ENCODE results near the gene SEC14L5. TPM values are rescaled to one million over a fixed set of nuclear protein-coding genes. Genes with fewer than 3 reads are reported as not detected.

Gene SEC14L5
- total and polyA plus RNA-seq, 2 of the 4 experiments (the other 2 are of a cell fraction), result 0.07 TPM; not detected in 1

DNA sequence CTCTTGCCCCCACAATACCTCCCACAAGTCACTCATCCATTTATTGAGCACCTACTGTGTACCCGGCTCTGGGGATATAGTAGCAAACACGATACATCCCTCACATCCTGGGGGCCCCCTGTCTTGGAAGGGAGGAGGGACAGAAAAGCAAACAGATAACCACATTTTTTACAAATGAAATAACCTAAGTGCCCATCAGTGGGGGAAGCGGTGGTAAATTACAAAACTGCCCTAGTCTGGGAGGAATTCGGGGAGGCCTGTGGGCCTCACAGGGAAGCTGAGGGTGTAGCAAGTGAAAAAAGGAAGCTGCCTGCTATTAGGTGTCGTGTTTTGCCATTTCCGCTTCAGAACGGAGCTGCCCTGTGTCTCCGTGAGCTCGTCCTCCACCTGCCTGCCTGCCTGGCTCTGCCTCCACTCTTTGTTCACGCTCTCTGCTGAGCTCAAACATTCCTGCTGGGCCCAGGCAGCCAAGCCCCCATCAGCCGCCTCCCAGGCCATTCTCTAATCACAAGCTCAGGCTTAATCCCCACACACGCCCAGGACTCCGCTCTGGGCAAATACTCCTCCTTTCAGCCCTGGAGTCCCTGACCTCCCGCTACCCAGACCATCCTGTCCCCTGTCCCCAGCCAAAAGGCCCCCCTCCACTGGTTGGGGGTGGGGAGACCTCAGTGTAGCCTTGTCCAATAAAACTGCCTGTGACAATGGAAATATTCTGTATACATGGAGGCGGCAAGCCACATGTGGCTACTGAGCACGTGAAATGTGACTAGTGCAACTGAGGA is 10.2 kb upstream of the SEC14L5 start:
- no peaks in the 10 kb centered on the region for H3K27me3 ChIP-seq (ENCODE audit: control insufficient read depth, insufficient read depth, low read length)
- no peaks in the 10 kb centered on the region for H3K9me3 ChIP-seq (ENCODE audit: control insufficient read depth, insufficient read depth, low read length)
- H3K27ac ChIP-seq (ENCODE audit: insufficient read depth, low read length), result no peak overlapping the region; the same call in 1 of the 2 replicates
- H3K79me1 ChIP-seq (ENCODE audit: low read depth in 1 of 2, low read length in 2 of 2), result no peaks in the 10 kb centered on the region
- no peak overlapping the region for H2AK5ac ChIP-seq (ENCODE audit: low read depth, low read length)
- H2AFZ ChIP-seq (replicated peaks; ENCODE audit: low read length, poor library complexity), result peak overlapping the region; percentile 64
- no peak overlapping the region for H3K56ac ChIP-seq (ENCODE audit: extremely low read depth, insufficient read depth, low read length)
- no peak overlapping the region for H4K5ac ChIP-seq (ENCODE audit: low read depth, low read length)
- ChIA-PET POLR2A (ENCODE audit: unreplicated experiment) (interaction anchor here (1.0 kb wide), 1 partner anchor 460 kb away, joined by 6 read pairs; no protein-coding TSS in a partner anchor), CTCF (no interaction called here)
- H3K14ac ChIP-seq (replicated peaks; ENCODE audit: low read depth, low read length), result no peak overlapping the region
- 0 out of 2 replicates have a peak overlapping the region, but pooled peaks have one; percentile 16 for H4K91ac ChIP-seq (ENCODE audit: insufficient read depth, low read depth, low read length)
- dilution Hi-C loops (cut with HindIII; ENCODE audit: low sequenced_read_pairs, unreplicated experiment) (no loop called here), intact Hi-C loops (cut with micrococcal nuclease) (loop anchor here (2.0 kb wide), 2 partner anchors 55 to 179 kb away; no protein-coding TSS in a partner anchor), in situ Hi-C loops (cut with MboI; ENCODE audit: low sequenced_read_pairs) (loop anchor here (10.0 kb wide), 1 partner anchor 63 kb away; no protein-coding TSS in a partner anchor)
- peak overlapping the region; percentile 58 for H2BK120ac ChIP-seq (ENCODE audit: low read depth, low read length)
- WGBS, 2 experiments (ENCODE audit: extremely low coverage in 2 of 2, insufficient read length in 1 of 2), result 66% methylated on average over 6 of the region's 16 CpGs; no CpG with 5 or more reads in 1 of the 2 experiments
- H4K20me1 ChIP-seq (ENCODE audit: insufficient read depth, low read length), result 0 out of 2 replicates have a peak, but pooled peaks cover 3% of the 10 kb centered on the region
- H3K4me3 ChIP-seq (ENCODE audit: insufficient read depth, low read depth, low read length), result no peak overlapping the region
- H3K9ac ChIP-seq (ENCODE audit: low read depth, low read length), result no peak overlapping the region
- DNase-seq (no peak), ATAC-seq (ENCODE audit: low read depth) (no peak)
- no peak overlapping the region for H3K4me2 ChIP-seq (ENCODE audit: low read depth, low read length)
- H2BK20ac ChIP-seq (ENCODE audit: low read depth, low read length), result peak overlapping the region; percentile 56
- H3K4me1 ChIP-seq (ENCODE audit: control insufficient read depth, insufficient read depth, low read length), result peaks cover 22% of the 10 kb centered on the region
- no peaks in the 10 kb centered on the region for H3K36me3 ChIP-seq (ENCODE audit: control insufficient read depth, insufficient read depth, low read length)
- H2AK9ac ChIP-seq (replicated peaks; ENCODE audit: low read depth, low read length, poor library complexity), result peak overlapping the region; percentile 51
- no peak overlapping the region for H3K23ac ChIP-seq (ENCODE audit: low read depth, low read length)
- H4K8ac ChIP-seq (ENCODE audit: low read depth in 2 of 2, low read length in 2 of 2), result peak overlapping the region; percentile 16 to 26; a peak in 1 of 4 replicates
- H3K4ac ChIP-seq (ENCODE audit: low read depth, low read length), result peak overlapping the region; percentile 53; the same call in 1 of the 2 replicates
- BruUV-seq (replicated peaks), result no TSS peak
- H3K9me1 ChIP-seq (ENCODE audit: insufficient read depth, low read length), result peaks cover 16% of the 10 kb centered on the region; the same call in 1 of the 2 replicates
- H2BK5ac ChIP-seq (ENCODE audit: low read depth, low read length, poor library complexity, severe bottlenecking), result no peak overlapping the region
- H2BK15ac ChIP-seq (ENCODE audit: low read depth, low read length), result peak overlapping the region; percentile 66; the same call in 1 of the 3 replicates
- H3K18ac ChIP-seq (ENCODE audit: low read depth, low read length), result peak overlapping the region; percentile 33; the same call in 1 of the 2 replicates
- TF ChIP-seq POLR2A (IDR thresholded peaks at IDR 0.05; ENCODE audit: low read depth, low read length), result no peak
- TF ChIP-seq MXI1 (IDR thresholded peaks at IDR 0.05; ENCODE audit: borderline replicate concordance, low read depth, low read length), result no peak
- TF ChIP-seq MAZ (IDR thresholded peaks at IDR 0.05; ENCODE audit: borderline replicate concordance, low read depth, low read length), result no peak
- no peak for TF ChIP-seq MAFK (IDR thresholded peaks at IDR 0.05; ENCODE audit: low read depth, low read length)
- no peak for TF ChIP-seq BHLHE40 (IDR thresholded peaks at IDR 0.05; ENCODE audit: low read depth, low read length)
- no peak for TF ChIP-seq RAD21 (IDR thresholded peaks at IDR 0.05; ENCODE audit: low read length)
- TF ChIP-seq, protein P1, sequence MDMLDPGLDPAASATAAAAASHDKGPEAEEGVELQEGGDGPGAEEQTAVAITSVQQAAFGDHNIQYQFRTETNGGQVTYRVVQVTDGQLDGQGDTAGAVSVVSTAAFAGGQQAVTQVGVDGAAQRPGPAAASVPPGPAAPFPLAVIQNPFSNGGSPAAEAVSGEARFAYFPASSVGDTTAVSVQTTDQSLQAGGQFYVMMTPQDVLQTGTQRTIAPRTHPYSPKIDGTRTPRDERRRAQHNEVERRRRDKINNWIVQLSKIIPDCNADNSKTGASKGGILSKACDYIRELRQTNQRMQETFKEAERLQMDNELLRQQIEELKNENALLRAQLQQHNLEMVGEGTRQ (IDR thresholded peaks at IDR 0.05; ENCODE audit: low read depth, low read length), result no peak
- TF ChIP-seq FOS (IDR thresholded peaks at IDR 0.05; ENCODE audit: low read depth, low read length), result no peak
- TF ChIP-seq NFE2L2 (IDR thresholded peaks at IDR 0.05; ENCODE audit: low read depth, low read length), result no peak
- no peak for TF ChIP-seq RCOR1 (IDR thresholded peaks at IDR 0.05; ENCODE audit: insufficient replicate concordance, low read length)
- TF ChIP-seq RFX5 (IDR thresholded peaks at IDR 0.05; ENCODE audit: low read depth, low read length), result no peak
- TF ChIP-seq CHD1 (IDR thresholded peaks at IDR 0.05; ENCODE audit: low read depth, low read length), result no peak
- TF ChIP-seq, protein P2, sequence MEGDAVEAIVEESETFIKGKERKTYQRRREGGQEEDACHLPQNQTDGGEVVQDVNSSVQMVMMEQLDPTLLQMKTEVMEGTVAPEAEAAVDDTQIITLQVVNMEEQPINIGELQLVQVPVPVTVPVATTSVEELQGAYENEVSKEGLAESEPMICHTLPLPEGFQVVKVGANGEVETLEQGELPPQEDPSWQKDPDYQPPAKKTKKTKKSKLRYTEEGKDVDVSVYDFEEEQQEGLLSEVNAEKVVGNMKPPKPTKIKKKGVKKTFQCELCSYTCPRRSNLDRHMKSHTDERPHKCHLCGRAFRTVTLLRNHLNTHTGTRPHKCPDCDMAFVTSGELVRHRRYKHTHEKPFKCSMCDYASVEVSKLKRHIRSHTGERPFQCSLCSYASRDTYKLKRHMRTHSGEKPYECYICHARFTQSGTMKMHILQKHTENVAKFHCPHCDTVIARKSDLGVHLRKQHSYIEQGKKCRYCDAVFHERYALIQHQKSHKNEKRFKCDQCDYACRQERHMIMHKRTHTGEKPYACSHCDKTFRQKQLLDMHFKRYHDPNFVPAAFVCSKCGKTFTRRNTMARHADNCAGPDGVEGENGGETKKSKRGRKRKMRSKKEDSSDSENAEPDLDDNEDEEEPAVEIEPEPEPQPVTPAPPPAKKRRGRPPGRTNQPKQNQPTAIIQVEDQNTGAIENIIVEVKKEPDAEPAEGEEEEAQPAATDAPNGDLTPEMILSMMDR (conservative IDR thresholded peaks at IDR 0.05; ENCODE audit: low read depth, low read length), result no peak
- TF ChIP-seq, protein P3, sequence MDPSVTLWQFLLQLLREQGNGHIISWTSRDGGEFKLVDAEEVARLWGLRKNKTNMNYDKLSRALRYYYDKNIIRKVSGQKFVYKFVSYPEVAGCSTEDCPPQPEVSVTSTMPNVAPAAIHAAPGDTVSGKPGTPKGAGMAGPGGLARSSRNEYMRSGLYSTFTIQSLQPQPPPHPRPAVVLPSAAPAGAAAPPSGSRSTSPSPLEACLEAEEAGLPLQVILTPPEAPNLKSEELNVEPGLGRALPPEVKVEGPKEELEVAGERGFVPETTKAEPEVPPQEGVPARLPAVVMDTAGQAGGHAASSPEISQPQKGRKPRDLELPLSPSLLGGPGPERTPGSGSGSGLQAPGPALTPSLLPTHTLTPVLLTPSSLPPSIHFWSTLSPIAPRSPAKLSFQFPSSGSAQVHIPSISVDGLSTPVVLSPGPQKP (IDR thresholded peaks at IDR 0.05; ENCODE audit: borderline replicate concordance, low read depth, low read length), result no peak
